ENCODE results near the gene PDE4DIP. TPM values are rescaled to one million over a fixed set of nuclear protein-coding genes. Genes with fewer than 3 reads are reported as not detected.
"Not testable (repeated sequence)": the region's sequence is repeated elsewhere in the genome, so short reads cannot be mapped to it uniquely, and the experiment has no call there.

The PDE4DIP gene
- total and polyA plus RNA-seq, 4 donors = 7.3 to 65.4 (median 24.6) TPM

DNA sequence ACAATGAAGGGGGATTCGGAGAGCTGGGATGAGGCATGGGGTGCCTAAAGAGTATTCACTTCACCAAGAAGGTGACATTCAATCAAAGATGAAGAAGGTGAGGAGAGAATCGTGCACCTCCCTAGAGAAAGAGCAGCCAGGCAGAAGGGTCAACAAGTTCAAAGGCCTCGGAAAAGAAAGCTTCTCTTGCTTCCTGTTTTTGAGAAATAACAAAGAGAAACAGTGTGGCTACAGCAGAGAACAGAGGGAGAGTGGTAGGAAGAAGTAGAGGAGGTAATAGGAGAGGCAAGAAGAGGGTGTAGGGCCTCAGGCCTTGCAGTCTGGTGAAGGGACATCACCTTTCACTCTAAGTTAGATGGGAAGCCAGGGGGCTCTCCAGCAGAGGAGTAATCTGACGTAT is 41.0 kb downstream of the PDE4DIP start:
- not testable (repeated sequence) for DNase-seq (ENCODE audit: low spot score); H3K9me3 ChIP-seq (ENCODE audit: control insufficient read depth in 4 of 4, low read length in 3 of 4); H3K36me3 ChIP-seq (ENCODE audit: control insufficient read depth in 4 of 4, insufficient read depth in 3 of 4, low read depth in 1 of 4, low read length in 3 of 4); H3K9ac ChIP-seq (ENCODE audit: low read depth in 1 of 2, low read length in 2 of 2); H3K27me3 ChIP-seq (ENCODE audit: control insufficient read depth in 4 of 4, insufficient read depth in 4 of 4, low read length in 3 of 4); H3K4me3 ChIP-seq (ENCODE audit: low read depth in 1 of 3, low read length in 3 of 3); H3K4me1 ChIP-seq (ENCODE audit: control insufficient read depth in 4 of 4, insufficient read depth in 4 of 4, low read length in 3 of 4); H3K27ac ChIP-seq (ENCODE audit: low read depth in 1 of 2, low read length in 2 of 2)
- 51% methylated on average over 2 of the region's 4 CpGs for WGBS

DNA sequence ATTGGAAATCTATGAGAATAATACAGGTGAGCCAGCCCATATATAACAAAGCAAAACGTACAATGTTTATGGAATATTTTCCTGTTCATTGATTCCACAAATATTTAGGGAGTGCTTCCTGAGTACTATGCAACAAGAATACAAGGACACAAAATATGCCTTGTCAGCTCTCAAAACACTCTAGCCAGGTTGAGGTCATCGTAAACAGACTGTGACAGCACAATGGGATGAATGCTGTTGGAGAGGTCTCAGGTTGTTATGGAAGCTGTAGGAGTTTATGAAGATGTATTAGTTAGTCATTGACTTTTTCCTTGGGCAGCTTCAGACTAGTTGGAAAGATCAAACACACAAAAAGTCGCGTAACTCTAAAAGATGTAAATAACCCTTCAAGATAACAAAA is 42.1 kb downstream of the PDE4DIP start:
- DNase-seq (ENCODE audit: low spot score); H3K4me3 ChIP-seq (ENCODE audit: low read depth in 1 of 3, low read length in 3 of 3): not testable (repeated sequence)
- no CpG with 5 or more reads among the region's 4 CpGs for WGBS

DNA sequence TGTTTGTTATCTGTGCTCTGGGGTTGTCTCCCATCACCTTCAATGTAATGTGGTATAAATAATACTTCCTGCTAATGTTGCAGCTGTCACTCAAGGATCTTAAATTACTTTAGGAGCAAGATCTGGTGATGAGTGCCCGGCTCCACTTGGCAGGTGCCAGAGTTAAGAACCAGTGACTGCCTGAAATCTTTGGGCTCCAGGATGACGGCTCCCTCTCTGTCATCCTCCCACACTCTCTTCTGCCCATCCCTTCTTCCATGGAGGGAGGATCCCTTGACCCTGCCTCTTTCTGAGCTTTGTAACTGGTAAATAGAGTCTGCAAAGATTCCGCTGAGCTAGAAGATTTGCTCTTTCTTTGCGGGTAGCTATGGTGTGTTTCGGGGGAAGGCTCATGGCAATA is 44.4 kb downstream of the PDE4DIP start:
- not testable (repeated sequence) for H3K4me3 ChIP-seq (ENCODE audit: low read depth in 1 of 3, low read length in 3 of 3); H3K9me3 ChIP-seq (ENCODE audit: control insufficient read depth in 4 of 4, low read length in 3 of 4); H3K9ac ChIP-seq (ENCODE audit: low read depth in 1 of 2, low read length in 2 of 2); H3K27ac ChIP-seq (ENCODE audit: low read depth in 1 of 2, low read length in 2 of 2); H3K36me3 ChIP-seq (ENCODE audit: control insufficient read depth in 4 of 4, insufficient read depth in 3 of 4, low read depth in 1 of 4, low read length in 3 of 4); DNase-seq (ENCODE audit: low spot score); H3K27me3 ChIP-seq (ENCODE audit: control insufficient read depth in 4 of 4, insufficient read depth in 4 of 4, low read length in 3 of 4); H3K4me1 ChIP-seq (ENCODE audit: control insufficient read depth in 4 of 4, insufficient read depth in 4 of 4, low read length in 3 of 4)
- WGBS = no CpG with 5 or more reads among the region's 5 CpGs

More for the DNA sequence above, 42.1 kb downstream of the PDE4DIP start:
- not testable (repeated sequence) for H3K27me3 ChIP-seq (ENCODE audit: control insufficient read depth in 4 of 4, insufficient read depth in 4 of 4, low read length in 3 of 4); H3K4me1 ChIP-seq (ENCODE audit: control insufficient read depth in 4 of 4, insufficient read depth in 4 of 4, low read length in 3 of 4); H3K9ac ChIP-seq (ENCODE audit: low read depth in 1 of 2, low read length in 2 of 2); H3K27ac ChIP-seq (ENCODE audit: low read depth in 1 of 2, low read length in 2 of 2); H3K9me3 ChIP-seq (ENCODE audit: control insufficient read depth in 4 of 4, low read length in 3 of 4); H3K36me3 ChIP-seq (ENCODE audit: control insufficient read depth in 4 of 4, insufficient read depth in 3 of 4, low read depth in 1 of 4, low read length in 3 of 4)

DNA sequence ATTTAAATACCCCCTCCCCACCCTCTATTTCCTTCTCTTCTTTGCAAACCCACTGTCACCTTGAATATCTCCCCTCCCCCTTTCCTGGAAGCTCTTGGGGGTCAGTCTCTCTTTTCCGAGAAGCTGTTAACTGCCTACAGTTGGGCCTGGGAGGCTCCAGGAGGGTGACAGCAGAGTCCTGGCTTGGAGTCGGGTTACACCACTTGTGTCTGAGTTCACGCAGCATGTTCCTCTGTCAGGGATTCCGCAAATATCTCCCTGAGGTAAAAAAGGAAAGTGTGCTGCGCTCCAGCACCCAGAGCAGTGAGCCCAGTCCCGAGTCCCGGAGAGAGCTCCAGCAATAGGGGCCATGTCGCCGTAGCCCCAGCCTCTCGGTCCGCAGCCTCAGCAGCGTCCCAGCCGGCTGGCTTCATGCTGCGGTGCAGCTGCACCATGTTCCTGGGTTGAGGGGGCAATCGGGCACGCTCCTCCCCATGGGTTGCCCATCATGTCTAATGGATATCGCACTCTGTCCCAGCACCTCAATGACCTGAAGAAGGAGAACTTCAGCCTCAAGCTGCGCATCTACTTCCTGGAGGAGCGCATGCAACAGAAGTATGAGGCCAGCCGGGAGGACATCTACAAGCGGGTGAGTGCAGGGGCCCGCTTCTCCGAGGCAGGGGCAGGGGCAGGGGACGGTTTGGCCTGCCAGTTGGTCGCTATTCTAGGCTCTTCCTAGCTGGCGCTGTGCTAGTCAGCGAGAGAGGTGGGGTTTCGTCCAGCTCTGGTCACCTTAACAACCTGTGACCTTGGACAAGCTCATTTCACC is 45.2 kb downstream of the PDE4DIP start:
- H3K9ac ChIP-seq (ENCODE audit: low read depth in 1 of 2, low read length in 2 of 2); DNase-seq (ENCODE audit: low spot score); H3K36me3 ChIP-seq (ENCODE audit: control insufficient read depth in 4 of 4, insufficient read depth in 3 of 4, low read depth in 1 of 4, low read length in 3 of 4); H3K27me3 ChIP-seq (ENCODE audit: control insufficient read depth in 4 of 4, insufficient read depth in 4 of 4, low read length in 3 of 4); H3K4me1 ChIP-seq (ENCODE audit: control insufficient read depth in 4 of 4, insufficient read depth in 4 of 4, low read length in 3 of 4); H3K4me3 ChIP-seq (ENCODE audit: low read depth in 1 of 3, low read length in 3 of 3); H3K9me3 ChIP-seq (ENCODE audit: control insufficient read depth in 4 of 4, low read length in 3 of 4); H3K27ac ChIP-seq (ENCODE audit: low read depth in 1 of 2, low read length in 2 of 2): not testable (repeated sequence)
- 67% methylated on average over 10 of the region's 28 CpGs for WGBS

DNA sequence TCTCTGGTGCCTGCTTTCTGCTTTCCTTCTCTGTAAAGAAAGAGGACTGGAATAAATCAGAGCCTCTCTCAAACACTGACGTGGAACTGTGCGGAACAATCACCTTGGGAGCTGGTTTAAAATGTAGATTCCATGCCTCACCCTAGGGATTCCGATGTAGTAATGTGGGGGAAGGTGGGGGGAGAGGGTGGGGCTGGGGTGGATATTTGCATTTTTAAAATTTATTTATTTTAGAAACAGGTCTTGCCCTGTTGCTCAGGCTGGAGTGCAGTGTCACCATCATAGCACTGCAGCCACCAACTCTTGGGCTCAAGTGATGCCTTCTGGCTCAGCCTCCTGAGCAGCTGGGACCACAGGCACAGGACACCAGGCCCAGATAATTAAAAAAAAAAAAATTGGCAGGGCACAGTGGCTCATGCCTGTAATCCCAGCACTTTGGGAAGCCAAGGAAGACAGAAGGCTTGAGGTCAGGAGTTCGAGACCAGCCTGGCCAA is 45.9 kb downstream of the PDE4DIP start:
- H3K9ac ChIP-seq (ENCODE audit: low read depth in 1 of 2, low read length in 2 of 2); DNase-seq (ENCODE audit: low spot score); H3K9me3 ChIP-seq (ENCODE audit: control insufficient read depth in 4 of 4, low read length in 3 of 4); H3K4me1 ChIP-seq (ENCODE audit: control insufficient read depth in 4 of 4, insufficient read depth in 4 of 4, low read length in 3 of 4); H3K36me3 ChIP-seq (ENCODE audit: control insufficient read depth in 4 of 4, insufficient read depth in 3 of 4, low read depth in 1 of 4, low read length in 3 of 4); H3K4me3 ChIP-seq (ENCODE audit: low read depth in 1 of 3, low read length in 3 of 3); H3K27ac ChIP-seq (ENCODE audit: low read depth in 1 of 2, low read length in 2 of 2); H3K27me3 ChIP-seq (ENCODE audit: control insufficient read depth in 4 of 4, insufficient read depth in 4 of 4, low read length in 3 of 4): not testable (repeated sequence)
- WGBS = no CpG with 5 or more reads among the region's 4 CpGs

DNA sequence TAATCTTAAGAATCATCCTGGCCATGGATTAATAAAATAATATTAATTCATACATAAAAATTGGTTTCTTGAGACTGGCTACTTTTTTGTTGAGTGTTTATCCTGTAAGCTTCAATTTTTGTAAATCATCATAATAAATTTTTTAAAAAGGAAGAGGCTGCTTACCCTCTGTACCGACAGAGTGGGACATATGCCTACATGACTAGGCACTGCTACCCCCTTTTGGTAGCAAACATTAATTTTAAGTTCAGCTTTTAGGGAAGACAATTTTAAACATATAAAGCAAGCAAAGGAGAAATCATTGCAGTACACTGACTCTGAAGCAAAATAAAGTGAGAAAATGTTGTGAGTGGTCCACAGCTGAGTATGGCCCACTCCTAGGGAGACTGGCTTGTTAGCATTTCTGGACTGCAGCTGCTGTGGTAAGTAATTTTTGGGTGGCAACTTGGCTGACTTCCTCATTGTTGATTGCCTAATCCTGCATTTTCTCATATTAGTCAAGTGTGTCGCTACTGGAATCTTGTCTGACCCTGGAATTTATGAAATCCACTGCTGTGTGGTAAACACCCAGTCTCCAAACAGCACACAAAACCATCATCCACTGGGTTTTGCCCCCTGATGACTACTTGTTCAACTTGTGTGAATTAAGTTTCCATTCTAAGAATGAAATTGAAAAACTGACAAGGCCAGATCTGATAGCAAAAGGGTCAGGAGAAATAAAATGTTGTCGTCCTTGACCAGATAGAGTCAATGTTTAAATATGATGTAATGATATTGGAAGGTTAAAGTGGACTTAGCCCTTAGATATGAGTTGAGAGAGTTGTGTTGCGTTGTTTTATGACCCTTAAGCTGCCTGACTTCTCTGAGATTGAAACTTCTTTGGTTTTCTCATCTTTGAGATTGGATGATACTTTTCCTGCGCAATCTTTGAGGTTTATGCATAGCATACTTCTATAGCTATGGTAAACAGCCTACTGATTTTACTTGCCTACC is 50.4 kb downstream of the PDE4DIP start:
- DNase-seq (ENCODE audit: low spot score); H3K4me3 ChIP-seq (ENCODE audit: low read depth in 1 of 3, low read length in 3 of 3); H3K4me1 ChIP-seq (ENCODE audit: control insufficient read depth in 4 of 4, insufficient read depth in 4 of 4, low read length in 3 of 4); H3K9me3 ChIP-seq (ENCODE audit: control insufficient read depth in 4 of 4, low read length in 3 of 4); H3K27me3 ChIP-seq (ENCODE audit: control insufficient read depth in 4 of 4, insufficient read depth in 4 of 4, low read length in 3 of 4); H3K36me3 ChIP-seq (ENCODE audit: control insufficient read depth in 4 of 4, insufficient read depth in 3 of 4, low read depth in 1 of 4, low read length in 3 of 4); H3K27ac ChIP-seq (ENCODE audit: low read depth in 1 of 2, low read length in 2 of 2); H3K9ac ChIP-seq (ENCODE audit: low read depth in 1 of 2, low read length in 2 of 2): not testable (repeated sequence)
- WGBS = no CpG with 5 or more reads among the region's 5 CpGs

DNA sequence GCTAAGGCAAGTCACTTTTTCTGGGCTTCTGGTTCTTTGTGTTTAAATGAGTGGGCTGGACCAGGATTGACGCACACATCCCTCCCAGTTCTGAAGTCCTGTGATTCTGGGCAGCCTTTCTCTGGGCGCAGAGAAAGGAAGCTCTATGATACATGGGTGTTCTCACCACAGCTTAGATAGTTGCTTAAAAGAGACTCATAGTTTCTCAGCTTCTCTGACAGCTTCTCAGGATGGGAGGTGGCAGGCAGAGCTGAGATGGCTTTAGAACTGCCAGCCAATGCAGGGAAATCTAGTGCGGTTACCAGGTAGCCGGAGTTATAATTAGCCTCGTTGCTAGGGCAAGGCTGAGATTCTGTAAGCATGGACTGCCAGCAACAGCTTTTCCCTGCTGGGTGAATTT is 55.8 kb downstream of the PDE4DIP start:
- H3K4me1 ChIP-seq (ENCODE audit: control insufficient read depth in 4 of 4, insufficient read depth in 4 of 4, low read length in 3 of 4); H3K27me3 ChIP-seq (ENCODE audit: control insufficient read depth in 4 of 4, insufficient read depth in 4 of 4, low read length in 3 of 4); H3K4me3 ChIP-seq (ENCODE audit: low read depth in 1 of 3, low read length in 3 of 3); H3K9me3 ChIP-seq (ENCODE audit: control insufficient read depth in 4 of 4, low read length in 3 of 4); DNase-seq (ENCODE audit: low spot score); H3K36me3 ChIP-seq (ENCODE audit: control insufficient read depth in 4 of 4, insufficient read depth in 3 of 4, low read depth in 1 of 4, low read length in 3 of 4); H3K27ac ChIP-seq (ENCODE audit: low read depth in 1 of 2, low read length in 2 of 2); H3K9ac ChIP-seq (ENCODE audit: low read depth in 1 of 2, low read length in 2 of 2): not testable (repeated sequence)
- WGBS = no CpG with 5 or more reads among the region's 5 CpGs

DNA sequence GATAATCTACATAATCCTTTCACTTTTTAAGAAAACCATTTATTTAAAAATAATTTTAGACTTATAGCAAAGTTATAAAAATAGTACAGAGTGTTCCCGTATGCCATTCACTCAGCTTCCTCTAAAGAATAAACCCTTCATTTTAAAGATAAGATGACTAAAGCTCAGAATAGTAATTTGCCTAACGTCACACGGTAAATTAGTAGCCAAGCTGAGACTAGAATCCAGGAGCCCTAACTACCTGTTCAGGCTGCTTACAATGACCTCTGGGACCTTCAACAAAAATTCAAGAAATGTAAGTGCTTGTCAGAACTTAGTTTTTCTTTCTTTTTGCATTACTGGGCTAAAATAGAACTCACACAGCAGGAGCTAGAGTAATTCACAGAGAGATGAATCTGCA is 56.5 kb downstream of the PDE4DIP start:
- H3K4me1 ChIP-seq (ENCODE audit: control insufficient read depth in 4 of 4, insufficient read depth in 4 of 4, low read length in 3 of 4); H3K9ac ChIP-seq (ENCODE audit: low read depth in 1 of 2, low read length in 2 of 2); H3K27ac ChIP-seq (ENCODE audit: low read depth in 1 of 2, low read length in 2 of 2); H3K9me3 ChIP-seq (ENCODE audit: control insufficient read depth in 4 of 4, low read length in 3 of 4); H3K36me3 ChIP-seq (ENCODE audit: control insufficient read depth in 4 of 4, insufficient read depth in 3 of 4, low read depth in 1 of 4, low read length in 3 of 4); DNase-seq (ENCODE audit: low spot score); H3K4me3 ChIP-seq (ENCODE audit: low read depth in 1 of 3, low read length in 3 of 3); H3K27me3 ChIP-seq (ENCODE audit: control insufficient read depth in 4 of 4, insufficient read depth in 4 of 4, low read length in 3 of 4): not testable (repeated sequence)
- no CpG with 5 or more reads among the region's 3 CpGs for WGBS

All from liver (tissue), 9 donors.